Measurements from ENCODE around the gene RANGAP1.

The RANGAP1 gene

GRCh38 chr22:41201141-41201540 lies 84.8 kb downstream of the RANGAP1 start:
- H3K4me3 ChIP-seq (ENCODE audit: low read length), result no peak overlapping the region
- H3K9me3 ChIP-seq (ENCODE audit: insufficient read depth, low read length), result no peaks in the 10 kb centered on the region
- H3K4me2 ChIP-seq (ENCODE audit: low read length), result no peak overlapping the region
- no peak for TF ChIP-seq CTCF (IDR thresholded peaks at IDR 0.05; ENCODE audit: low read depth, low read length)
- TF ChIP-seq EZH2phosphoT487 (IDR thresholded peaks at IDR 0.05; ENCODE audit: low read depth), result no peak
- no peak overlapping the region for H3K9ac ChIP-seq (ENCODE audit: low read length)
- H3K79me2 ChIP-seq (ENCODE audit: low read length), result peaks cover 10% of the 10 kb centered on the region
- H3K27me3 ChIP-seq (ENCODE audit: low read depth, low read length), result peaks cover 5% of the 10 kb centered on the region
- H4K20me1 ChIP-seq (ENCODE audit: insufficient read depth, low read length), result no peaks in the 10 kb centered on the region
- peaks cover 15% of the 10 kb centered on the region for H3K4me1 ChIP-seq (ENCODE audit: low read length)
- no peaks in the 10 kb centered on the region for H3K36me3 ChIP-seq (replicated peaks; ENCODE audit: low read depth, low read length)
- no peak overlapping the region for H3K27ac ChIP-seq (ENCODE audit: low read length)
- H2AFZ ChIP-seq (ENCODE audit: low read depth, low read length), result 0 out of 2 replicates have a peak overlapping the region, but pooled peaks have one; percentile 30

GRCh38 chr22:41198027-41198580 lies 87.9 kb downstream of the RANGAP1 start:
- no peaks in the 10 kb centered on the region for H4K20me1 ChIP-seq (ENCODE audit: insufficient read depth, low read length)
- peak overlapping the region; percentile 74 for H3K4me2 ChIP-seq (ENCODE audit: low read length)
- TF ChIP-seq EZH2phosphoT487 (IDR thresholded peaks at IDR 0.05; ENCODE audit: low read depth) (no peak), CTCF (IDR thresholded peaks at IDR 0.05; ENCODE audit: low read depth, low read length) (no peak)
- peaks cover 5% of the 10 kb centered on the region for H3K27me3 ChIP-seq (ENCODE audit: low read depth, low read length)
- peak overlapping the region; percentile 97 for H2AFZ ChIP-seq (ENCODE audit: low read depth, low read length)
- peak overlapping the region; percentile 53 for H3K9ac ChIP-seq (ENCODE audit: low read length)
- H3K4me3 ChIP-seq (ENCODE audit: low read length), result peak overlapping the region; percentile 85
- H3K9me3 ChIP-seq (ENCODE audit: insufficient read depth, low read length), result no peaks in the 10 kb centered on the region
- H3K79me2 ChIP-seq (ENCODE audit: low read length), result no peaks in the 10 kb centered on the region
- peaks cover 9% of the 10 kb centered on the region; the same call in 1 of the 2 replicates for H3K4me1 ChIP-seq (ENCODE audit: low read length)
- no peaks in the 10 kb centered on the region for H3K36me3 ChIP-seq (replicated peaks; ENCODE audit: low read depth, low read length)
- no peak overlapping the region for H3K27ac ChIP-seq (ENCODE audit: low read length)

GRCh38 chr22:41197038-41197972 lies 88.7 kb downstream of the RANGAP1 start:
- H3K4me2 ChIP-seq (ENCODE audit: low read length), result peak overlapping the region; percentile 94
- peak overlapping the region; percentile 97 for H2AFZ ChIP-seq (ENCODE audit: low read depth, low read length)
- H3K4me3 ChIP-seq (ENCODE audit: low read length), result peak overlapping the region; percentile 85
- TF ChIP-seq EZH2phosphoT487 (IDR thresholded peaks at IDR 0.05; ENCODE audit: low read depth), result no peak
- TF ChIP-seq CTCF (IDR thresholded peaks at IDR 0.05; ENCODE audit: low read depth, low read length), result peak; percentile 19; the same call in 1 of the 2 replicates
- H3K79me2 ChIP-seq (ENCODE audit: low read length), result no peaks in the 10 kb centered on the region
- H3K9ac ChIP-seq (ENCODE audit: low read length), result peak overlapping the region; percentile 55
- H3K27ac ChIP-seq (ENCODE audit: low read length), result no peak overlapping the region
- no peaks in the 10 kb centered on the region for H3K36me3 ChIP-seq (replicated peaks; ENCODE audit: low read depth, low read length)
- H4K20me1 ChIP-seq (ENCODE audit: insufficient read depth, low read length), result no peaks in the 10 kb centered on the region
- H3K27me3 ChIP-seq (ENCODE audit: low read depth, low read length), result peaks cover 5% of the 10 kb centered on the region
- H3K4me1 ChIP-seq (ENCODE audit: low read length), result peaks cover 9% of the 10 kb centered on the region; the same call in 1 of the 2 replicates
- no peaks in the 10 kb centered on the region for H3K9me3 ChIP-seq (ENCODE audit: insufficient read depth, low read length)

Data from OCI-LY3 (cell line).